SKM-1 treated with dmso at 0.1 percent for 144 hours (cell line): Measurements from ENCODE around the gene DAND5.
"Not testable (repeated sequence)": the region's sequence is repeated elsewhere in the genome, so short reads cannot be mapped to it uniquely, and the experiment has no call there.

Experiments used
- DNase-seq: peaks from one replicate; lab custom pipeline; 2025; ENCODE audit not compliant: unreplicated experiment; lab: John Stamatoyannopoulos, UW

The DAND5 gene

GRCh38 chr19:12965017-12965811, 4.2 kb upstream of the DAND5 start:
- peak; percentile 53 for DNase-seq

GRCh38 chr19:12965812-12966135, 3.6 kb upstream of the DAND5 start:
- no peak for DNase-seq

GRCh38 chr19:12967907-12968306, 1.5 kb upstream of the DAND5 start:
- DNase-seq, result no peak

GRCh38 chr19:12970070-12970820, 869 bp downstream of the DAND5 start:
- DNase-seq, result no peak

- DNase-seq, result no peak
These were observed 3.9 kb downstream of the DAND5 start for GRCh38 chr19:12973236-12973635.

DNA sequence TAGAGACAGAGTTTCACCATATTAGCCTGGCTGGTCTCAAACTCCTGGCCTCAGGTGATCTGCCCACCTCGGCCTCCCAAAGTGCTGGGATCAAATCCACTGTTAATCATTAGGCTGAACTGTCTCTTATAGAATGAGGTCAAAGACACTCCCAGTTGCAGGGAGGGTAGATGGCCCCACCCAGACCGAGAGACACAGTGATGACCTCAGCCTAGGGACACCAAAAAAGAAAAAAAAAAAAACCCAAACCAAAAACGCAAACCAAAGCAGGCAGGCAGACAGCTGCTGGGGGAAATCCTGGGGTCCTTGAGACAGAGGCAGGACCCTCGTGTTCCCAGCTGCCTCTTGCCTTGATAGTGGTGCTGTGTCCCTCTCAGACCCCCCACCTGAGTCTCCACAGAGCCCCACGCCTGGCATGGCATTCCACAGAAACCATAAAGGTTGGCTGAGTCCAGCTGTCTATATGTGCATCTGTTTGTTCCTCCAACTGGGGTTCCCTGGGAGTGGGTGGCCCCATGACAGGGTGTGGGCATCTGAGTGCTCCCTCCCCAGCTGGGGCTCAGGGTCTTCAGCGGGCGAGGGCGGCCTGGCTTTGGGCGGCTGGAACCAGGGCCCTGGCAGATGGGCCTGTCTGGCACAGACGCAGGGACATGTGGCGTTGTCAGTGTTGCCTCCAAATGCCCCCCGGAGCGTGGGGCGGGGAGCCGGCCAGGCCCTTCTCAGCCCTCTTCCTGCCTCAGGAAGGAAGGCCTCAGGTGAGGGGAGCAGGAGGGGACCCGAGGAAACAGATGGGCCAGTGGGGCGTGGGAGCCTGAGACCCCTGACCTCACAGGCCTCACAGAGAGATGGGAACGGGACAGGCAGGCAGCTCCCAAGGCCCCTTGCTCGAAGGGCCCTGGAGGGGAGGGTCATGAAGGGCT, 5.2 kb downstream of the DAND5 start:
- DNase-seq, result no peak

GRCh38 chr19:12975221-12975741, 5.9 kb downstream of the DAND5 start:
- no peak for DNase-seq

DNA sequence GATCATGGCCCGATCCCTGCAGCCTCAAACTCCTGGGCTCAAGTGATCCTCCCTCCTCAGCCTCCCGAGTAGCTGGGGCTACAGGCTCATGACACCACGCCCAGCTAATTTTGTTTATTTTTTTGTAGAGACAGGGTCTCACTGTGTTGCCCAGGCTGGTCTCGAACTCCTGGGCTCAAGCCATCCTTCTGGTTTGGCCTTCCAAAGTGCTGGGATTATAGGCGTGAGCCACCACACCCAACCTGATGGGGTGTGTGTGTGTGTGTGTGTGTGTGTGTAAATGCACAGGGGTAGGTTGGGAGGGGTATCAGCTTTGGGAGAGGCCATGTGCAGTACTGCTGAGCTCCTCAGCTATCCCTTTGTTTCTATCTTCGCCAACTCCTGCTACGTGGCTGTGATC, 6.7 kb downstream of the DAND5 start:
- not testable (repeated sequence) for DNase-seq

- no peak for DNase-seq
These were observed 10.6 kb downstream of the DAND5 start for GRCh38 chr19:12979974-12980373.

GRCh38 chr19:12982648-12983047, 13.3 kb downstream of the DAND5 start:
- DNase-seq, result no peak

GRCh38 chr19:12983091-12983490, 13.7 kb downstream of the DAND5 start:
- no peak for DNase-seq

- peak; percentile 68 for DNase-seq
These were observed 14.3 kb downstream of the DAND5 start for GRCh38 chr19:12983542-12984142.

- no peak for DNase-seq
These were observed 14.8 kb downstream of the DAND5 start for GRCh38 chr19:12984143-12984627.

- no peak for DNase-seq
These were observed 15.3 kb downstream of the DAND5 start for GRCh38 chr19:12984683-12985048.

- no peak for DNase-seq
These were observed 15.8 kb downstream of the DAND5 start for GRCh38 chr19:12985049-12985776.

DNA sequence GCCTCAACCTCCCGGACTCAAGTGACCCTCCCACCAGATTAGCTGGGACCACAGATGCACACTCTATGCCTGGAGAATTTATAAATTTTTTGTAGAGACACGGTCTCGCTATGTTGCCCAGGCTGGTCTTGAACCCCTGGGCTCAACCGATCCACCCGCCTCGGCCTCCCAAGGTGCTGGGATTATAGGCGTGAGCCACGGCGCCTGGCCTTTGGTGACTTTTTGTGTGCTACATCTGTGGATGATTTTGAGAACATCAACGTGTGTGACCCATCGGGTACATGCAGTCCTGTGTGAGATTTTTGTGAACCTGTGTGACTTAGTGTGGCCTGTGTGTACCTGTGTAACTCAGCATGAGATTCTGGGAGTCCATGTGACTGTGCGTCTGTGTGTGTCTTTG, 17.4 kb downstream of the DAND5 start:
- DNase-seq, result no peak

DNA sequence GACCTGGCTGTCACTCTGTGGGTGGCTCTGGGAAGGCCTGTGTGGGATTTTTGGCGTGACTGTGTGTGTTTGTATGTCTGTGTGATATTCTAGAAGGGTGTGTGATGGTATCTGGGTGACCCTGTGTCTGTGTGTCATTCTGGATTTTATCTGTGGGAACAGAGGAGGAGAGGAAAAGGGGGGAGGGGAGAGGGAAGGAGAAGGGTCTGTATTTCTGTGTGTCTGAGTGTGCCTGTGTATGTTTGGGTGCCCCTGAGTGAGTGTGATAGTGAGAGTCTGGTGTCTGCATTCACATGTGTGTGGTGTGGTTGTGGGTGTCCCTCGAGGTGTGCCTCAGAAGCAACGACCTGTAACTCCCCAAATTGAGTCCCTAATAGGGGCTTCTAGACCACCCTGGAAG, 17.8 kb downstream of the DAND5 start:
- no peak for DNase-seq

GRCh38 chr19:12987781-12988180, 18.4 kb downstream of the DAND5 start:
- no peak for DNase-seq

DNA sequence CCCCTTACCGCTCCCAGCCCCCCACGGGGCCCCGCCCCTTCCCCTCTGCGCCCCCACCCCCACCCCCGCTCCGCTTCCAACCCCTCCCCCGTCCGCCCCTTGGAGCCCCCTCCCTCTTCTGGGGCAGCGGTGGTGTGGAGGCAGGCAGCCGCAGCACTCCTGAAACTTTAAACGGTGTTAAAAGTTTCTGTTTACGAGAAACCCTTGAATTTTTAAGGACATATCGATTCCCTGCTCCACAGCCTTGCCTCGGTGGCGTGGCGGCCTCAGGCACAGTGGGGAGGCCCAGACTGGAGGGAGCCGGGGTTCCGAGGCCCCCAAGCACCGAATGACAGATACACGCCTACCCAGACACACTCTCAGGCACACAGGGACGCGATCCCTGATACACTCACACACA, 21.1 kb downstream of the DAND5 start:
- DNase-seq, result no peak

GRCh38 chr19:12990853-12991252, 21.5 kb downstream of the DAND5 start:
- DNase-seq, result no peak
